Fibroblast of lung (primary cell): ENCODE results near the gene MITF. TPM values are rescaled to one million over a fixed set of nuclear protein-coding genes. Genes with fewer than 3 reads are reported as not detected.

Experiments used
- DNase-seq, 2 donors: peaks; one replicate each; pipeline versions ENCODE4 v3.0.0 to v3.0.0-alpha.2; 2010; ENCODE audit warnings: low read depth in 2 of 2
- H2AFZ ChIP-seq: 2 replicates; pipeline ENCODE4 v1.5.1; 2012; ENCODE audit warnings: low read length, control low read depth, inconsistent platforms
- H3K27ac ChIP-seq: 2 replicates; pipeline ENCODE4 v1.5.1; 2011; ENCODE audit warnings: low read length, control low read depth; ENCODE audit not compliant: insufficient read depth
- H3K27me3 ChIP-seq: 2 replicates; pipeline ENCODE4 v1.5.1; 2011; ENCODE audit warnings: mild to moderate bottlenecking, low read length; ENCODE audit not compliant: control insufficient read depth, insufficient read depth
- H3K36me3 ChIP-seq: 2 replicates; pipeline ENCODE4 v1.5.1; 2011; ENCODE audit warnings: low read length; ENCODE audit not compliant: control insufficient read depth, insufficient read depth
- H3K4me1 ChIP-seq: 2 replicates; pipeline ENCODE4 v1.5.1; 2011; ENCODE audit warnings: low read length; ENCODE audit not compliant: control insufficient read depth, insufficient read depth; ENCODE audit errors: extremely low read depth
- H3K4me2 ChIP-seq: 2 replicates; pipeline ENCODE4 v1.5.1; 2011; ENCODE audit warnings: low read length, control low read depth; ENCODE audit not compliant: insufficient read depth; ENCODE audit errors: extremely low read depth
- H3K4me3 ChIP-seq, 4 experiments: fragments of 200-600 bp in 1 of 4; sonication (generic) in 1 of 4; replicated peaks in 1 of 4; 2 replicates each; pipeline ENCODE4 v1.5.1; 2011 to 2016; ENCODE audit warnings: low read length in 4 of 4, low read depth in 3 of 4, mild to moderate bottlenecking in 3 of 4, control low read depth in 2 of 4, inconsistent platforms in 1 of 4, mixed read lengths in 1 of 4; ENCODE audit not compliant: insufficient read depth in 1 of 4; ENCODE audit errors: control extremely low read depth in 1 of 4
- H3K79me2 ChIP-seq: 2 replicates; pipeline ENCODE4 v1.5.1; 2012; ENCODE audit warnings: mild to moderate bottlenecking, low read length, inconsistent platforms; ENCODE audit not compliant: control insufficient read depth, insufficient read depth
- H3K9ac ChIP-seq: 2 replicates; pipeline ENCODE4 v1.5.1; 2011; ENCODE audit warnings: mild to moderate bottlenecking, low read length, control low read depth; ENCODE audit not compliant: insufficient read depth
- H3K9me3 ChIP-seq: 2 replicates; pipeline ENCODE4 v1.5.1; 2012; ENCODE audit warnings: low read depth, low read length; ENCODE audit not compliant: control insufficient read depth, insufficient read depth
- H4K20me1 ChIP-seq: 2 replicates; pipeline ENCODE4 v1.5.1; 2011; ENCODE audit warnings: low read length; ENCODE audit not compliant: control insufficient read depth, insufficient read depth; ENCODE audit errors: extremely low read depth
- EZH2 ChIP-seq: IDR thresholded peaks from 2 replicates; pipeline ENCODE4 v1.5.1; 2012; ENCODE audit warnings: low read length, control low read depth, mild to moderate bottlenecking; ENCODE audit errors: missing control alignments
- polyA plus RNA-seq, 2 donors: library from polyadenylated mRNA; depleted of rRNA in 1 of 2; stranded (reverse) in 1 of 2; unstranded in 1 of 2; fragments of >200 nt; gene quantifications; 2 replicates each; pipeline ENCODE4 v1.2.1, GENCODE V29; 2011 to 2012; ENCODE audit warnings: missing spikeins in 1 of 2
- total RNA-seq: library from RNA; depleted of rRNA; stranded (reverse); fragments of >200 nt; gene quantifications from 2 replicates; pipeline ENCODE4 v1.2.1, GENCODE V29; 2014
- TF ChIP-seq, protein P1 (sequence below), 2 donors: IDR thresholded peaks in 1 of 2; conservative IDR thresholded peaks in 1 of 2; 1 replicate in 1 of 2; 2 replicates in 1 of 2; pipeline ENCODE4 v1.5.1; 2011 to 2012; ENCODE audit warnings: low read length in 2 of 2, control low read depth in 1 of 2, inconsistent platforms in 1 of 2, low read depth in 1 of 2, mild to moderate bottlenecking in 1 of 2

Gene MITF
- total and polyA plus RNA-seq, 2 donors (not counting 1 experiment from before 2014, with no cell fraction given) = 31.6 to 34.3 TPM

DNA sequence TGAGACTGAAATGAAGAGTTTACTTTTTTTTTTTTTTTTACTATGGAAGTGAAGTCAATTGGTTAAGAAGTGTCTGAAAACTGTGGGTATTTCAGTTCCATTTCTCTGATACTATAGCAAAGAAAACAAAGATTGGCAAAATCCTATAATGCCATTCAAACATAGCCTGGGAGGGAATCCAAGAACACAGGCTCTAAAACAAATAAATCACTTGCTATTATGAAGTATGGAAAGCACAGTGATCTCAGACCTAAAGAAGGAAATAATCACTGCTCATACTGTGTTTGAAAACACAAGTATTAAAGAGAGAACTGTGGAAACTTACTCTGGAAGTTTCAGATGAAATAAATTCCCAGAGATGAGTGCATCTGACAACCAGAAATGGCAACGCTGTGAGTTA is 272.3 kb downstream of the MITF start:
- Histone ChIP-seq H3K9ac (no peak overlapping the region), H3K27ac (no peak overlapping the region), H3K79me2 (no peaks in the 10 kb centered on the region), H3K9me3 (no peaks in the 10 kb centered on the region), H4K20me1 (no peaks in the 10 kb centered on the region), H3K4me2 (no peak overlapping the region), H2AFZ (no peak overlapping the region), H3K27me3 (no peaks in the 10 kb centered on the region), H3K4me1 (no peaks in the 10 kb centered on the region), H3K4me3 (no peak overlapping the region), H3K36me3 (no peaks in the 10 kb centered on the region)
- peak in 1 of 2 donors; percentile 88 for DNase-seq
- TF ChIP-seq, protein P1, sequence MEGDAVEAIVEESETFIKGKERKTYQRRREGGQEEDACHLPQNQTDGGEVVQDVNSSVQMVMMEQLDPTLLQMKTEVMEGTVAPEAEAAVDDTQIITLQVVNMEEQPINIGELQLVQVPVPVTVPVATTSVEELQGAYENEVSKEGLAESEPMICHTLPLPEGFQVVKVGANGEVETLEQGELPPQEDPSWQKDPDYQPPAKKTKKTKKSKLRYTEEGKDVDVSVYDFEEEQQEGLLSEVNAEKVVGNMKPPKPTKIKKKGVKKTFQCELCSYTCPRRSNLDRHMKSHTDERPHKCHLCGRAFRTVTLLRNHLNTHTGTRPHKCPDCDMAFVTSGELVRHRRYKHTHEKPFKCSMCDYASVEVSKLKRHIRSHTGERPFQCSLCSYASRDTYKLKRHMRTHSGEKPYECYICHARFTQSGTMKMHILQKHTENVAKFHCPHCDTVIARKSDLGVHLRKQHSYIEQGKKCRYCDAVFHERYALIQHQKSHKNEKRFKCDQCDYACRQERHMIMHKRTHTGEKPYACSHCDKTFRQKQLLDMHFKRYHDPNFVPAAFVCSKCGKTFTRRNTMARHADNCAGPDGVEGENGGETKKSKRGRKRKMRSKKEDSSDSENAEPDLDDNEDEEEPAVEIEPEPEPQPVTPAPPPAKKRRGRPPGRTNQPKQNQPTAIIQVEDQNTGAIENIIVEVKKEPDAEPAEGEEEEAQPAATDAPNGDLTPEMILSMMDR (conservative IDR thresholded peaks at IDR 0.05 in 1 of 2, IDR thresholded peaks at IDR 0.05 in 1 of 2; ENCODE audit: low read depth in 1 of 2, low read length in 2 of 2) = no peak
- TF ChIP-seq EZH2 = no peak
